Smooth muscle cell (in vitro differentiated cells): Measurements from ENCODE around the gene TMEM63A. TPM values are rescaled to one million over a fixed set of nuclear protein-coding genes. Genes with fewer than 3 reads are reported as not detected.

ENCODE experiments used
- DNase-seq: peaks from one replicate; lab custom pipeline; 2025; ENCODE audit not compliant: unreplicated experiment; lab: John Stamatoyannopoulos, UW
- H2AFZ ChIP-seq: fragments of 200-600 bp; sonication (generic); 2 replicates; pipeline ENCODE4 v1.6.0; 2016; ENCODE audit warnings: antibody characterized with exemption, low read depth, mild to moderate bottlenecking
- H3F3A ChIP-seq: fragments of 200-600 bp; sonication (generic); 2 replicates; pipeline ENCODE4 v1.6.0; 2017; ENCODE audit warnings: antibody characterized with exemption, low read depth
- H3K27ac ChIP-seq: fragments of 200-600 bp; sonication (generic); 2 replicates; pipeline ENCODE4 v1.5.1; 2016; ENCODE audit warnings: low read depth, mild to moderate bottlenecking
- H3K27me3 ChIP-seq: fragments of 200-600 bp; sonication (generic); 2 replicates; pipeline ENCODE4 v1.6.1; 2016; ENCODE audit warnings: low read depth, mild to moderate bottlenecking
- H3K36me3 ChIP-seq: fragments of 200-600 bp; sonication (generic); 2 replicates; pipeline ENCODE4 v1.5.1; 2016; ENCODE audit warnings: low read depth
- H3K4me1 ChIP-seq: fragments of 200-600 bp; sonication (generic); 2 replicates; pipeline ENCODE4 v1.5.1; 2016; ENCODE audit warnings: low read depth
- H3K4me2 ChIP-seq: fragments of 200-600 bp; sonication (generic); 2 replicates; pipeline ENCODE4 v1.6.0; 2016; ENCODE audit warnings: mild to moderate bottlenecking
- H3K4me3 ChIP-seq: fragments of 200-600 bp; sonication (generic); 2 replicates; pipeline ENCODE4 v1.5.1; 2016; ENCODE audit warnings: mild to moderate bottlenecking
- H3K79me2 ChIP-seq: fragments of 200-600 bp; sonication (generic); 2 replicates; pipeline ENCODE4 v1.6.0; 2016; ENCODE audit warnings: low read depth, mild to moderate bottlenecking
- H3K9ac ChIP-seq: fragments of 200-600 bp; sonication (generic); 2 replicates; pipeline ENCODE4 v1.6.0; 2016; ENCODE audit warnings: low read depth
- H3K9me3 ChIP-seq: fragments of 200-600 bp; sonication (generic); replicated peaks from 2 replicates; pipeline ENCODE4 v1.5.1; 2016; ENCODE audit warnings: low read depth
- H4K20me1 ChIP-seq: fragments of 200-600 bp; sonication (generic); 2 replicates; pipeline ENCODE4 v1.6.0; 2016; ENCODE audit warnings: low read depth
- WGBS: methylation state at CpG from one replicate; pipeline ENCODE4 v1.1.7; 2016; ENCODE audit warnings: low lambda C conversion rate; 5-methylcytosine and 5-hydroxymethylcytosine counted together
- polyA plus RNA-seq: library from polyadenylated mRNA; unstranded; fragments of >200 nt; fragmentation: Nextera tagmentation; extraction: Ambion mirVana; gene quantifications from 2 replicates; pipeline ENCODE4 v1.2.1, GENCODE V29; 2016
- total RNA-seq: library from RNA; depleted of rRNA; stranded (reverse); fragments of >200 nt; gene quantifications from 2 replicates; pipeline ENCODE4 v1.2.3, GENCODE V29; 2014
- TF ChIP-seq, protein P1 (sequence below): fragments of 200-600 bp; sonication (generic); IDR thresholded peaks from 2 replicates; pipeline ENCODE4 v1.5.1; 2017; ENCODE audit warnings: borderline replicate concordance, mild to moderate bottlenecking, antibody characterized with exemption; ENCODE audit not compliant: insufficient read depth, poor library complexity, severe bottlenecking

The TMEM63A gene
- total and polyA plus RNA-seq, 2 experiments from 2014 or later = 10.9 to 12.0 TPM

DNA sequence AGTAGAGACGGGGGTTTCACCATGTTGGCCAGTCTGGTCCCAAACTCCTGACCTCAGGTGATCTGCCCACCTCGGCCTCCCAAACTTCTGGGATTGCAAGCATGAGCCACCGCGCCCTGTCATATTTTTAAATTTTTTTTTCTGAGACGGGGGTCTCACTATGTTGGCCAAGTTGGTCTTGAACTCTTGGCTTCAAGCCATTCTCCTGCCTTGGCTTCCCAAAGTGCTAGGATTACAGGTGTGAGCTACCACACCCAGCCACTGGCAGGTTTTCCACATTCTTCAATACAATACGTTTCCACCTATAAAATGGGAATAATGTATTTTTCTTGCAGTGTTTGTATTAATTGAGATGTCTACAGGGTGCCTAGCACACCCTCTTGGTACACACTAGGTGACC is 10.1 kb upstream of the TMEM63A start:
- 94% methylated on average over 6 of the region's 6 CpGs for WGBS
- TF ChIP-seq, protein P1, sequence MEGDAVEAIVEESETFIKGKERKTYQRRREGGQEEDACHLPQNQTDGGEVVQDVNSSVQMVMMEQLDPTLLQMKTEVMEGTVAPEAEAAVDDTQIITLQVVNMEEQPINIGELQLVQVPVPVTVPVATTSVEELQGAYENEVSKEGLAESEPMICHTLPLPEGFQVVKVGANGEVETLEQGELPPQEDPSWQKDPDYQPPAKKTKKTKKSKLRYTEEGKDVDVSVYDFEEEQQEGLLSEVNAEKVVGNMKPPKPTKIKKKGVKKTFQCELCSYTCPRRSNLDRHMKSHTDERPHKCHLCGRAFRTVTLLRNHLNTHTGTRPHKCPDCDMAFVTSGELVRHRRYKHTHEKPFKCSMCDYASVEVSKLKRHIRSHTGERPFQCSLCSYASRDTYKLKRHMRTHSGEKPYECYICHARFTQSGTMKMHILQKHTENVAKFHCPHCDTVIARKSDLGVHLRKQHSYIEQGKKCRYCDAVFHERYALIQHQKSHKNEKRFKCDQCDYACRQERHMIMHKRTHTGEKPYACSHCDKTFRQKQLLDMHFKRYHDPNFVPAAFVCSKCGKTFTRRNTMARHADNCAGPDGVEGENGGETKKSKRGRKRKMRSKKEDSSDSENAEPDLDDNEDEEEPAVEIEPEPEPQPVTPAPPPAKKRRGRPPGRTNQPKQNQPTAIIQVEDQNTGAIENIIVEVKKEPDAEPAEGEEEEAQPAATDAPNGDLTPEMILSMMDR = no peak

DNA sequence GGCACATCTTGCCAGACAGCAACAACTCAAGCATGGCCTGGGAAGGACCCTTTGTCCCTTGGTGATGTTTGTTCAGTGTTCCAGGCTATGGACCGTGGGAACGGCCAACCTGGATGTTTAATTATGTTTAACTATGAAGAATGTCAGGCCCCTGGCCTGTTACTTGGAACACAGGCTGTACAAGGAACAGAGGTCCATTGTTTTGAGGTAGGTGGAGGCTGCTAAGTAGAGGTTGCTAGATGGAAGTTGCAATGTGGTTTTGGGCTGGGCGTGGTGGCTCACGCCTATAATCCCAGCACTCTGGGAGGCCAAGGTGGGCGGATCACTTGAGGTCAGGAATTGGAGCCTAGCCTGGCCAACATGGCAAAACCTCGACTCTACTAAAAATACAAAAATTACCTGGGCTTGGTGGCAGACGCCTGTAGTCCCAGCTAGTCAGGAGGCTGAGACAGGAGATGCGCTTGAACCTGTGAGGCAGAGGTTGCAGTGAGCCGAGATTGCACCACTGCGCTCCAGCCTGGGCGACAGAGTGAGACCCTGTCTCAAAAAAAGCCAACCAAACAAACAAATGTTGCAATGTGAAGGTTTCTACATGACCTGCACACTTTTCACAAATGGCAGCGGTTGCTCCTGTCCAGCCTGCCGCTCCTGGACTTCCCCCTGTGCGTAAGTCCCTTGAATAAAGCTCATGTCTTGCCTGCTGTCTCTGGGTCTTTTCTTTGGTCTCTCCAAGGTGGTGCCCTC is 9.2 kb upstream of the TMEM63A start:
- Histone ChIP-seq H3K27ac (no peak overlapping the region), H3K36me3 (no peaks in the 10 kb centered on the region), H3K4me2 (no peak overlapping the region), H3K27me3 (peaks cover 6% of the 10 kb centered on the region), H4K20me1 (no peaks in the 10 kb centered on the region), H3K4me1 (no peaks in the 10 kb centered on the region), H2AFZ (no peak overlapping the region), H3K9ac (no peak overlapping the region), H3F3A (no peaks in the 10 kb centered on the region), H3K9me3 (no peaks in the 10 kb centered on the region), H3K79me2 (no peaks in the 10 kb centered on the region), H3K4me3 (no peak overlapping the region)
- no peak for DNase-seq
- WGBS = 90% methylated on average over 14 of the region's 14 CpGs
- TF ChIP-seq, protein P1 = no peak

More for the DNA sequence above, 10.1 kb upstream of the TMEM63A start:
- DNase-seq = no peak
- H2AFZ ChIP-seq = no peak overlapping the region
- H3K36me3 ChIP-seq = no peaks in the 10 kb centered on the region
- H3K4me2 ChIP-seq = no peak overlapping the region
- H3K4me3 ChIP-seq = no peak overlapping the region
- no peaks in the 10 kb centered on the region for H3K9me3 ChIP-seq
- H3K79me2 ChIP-seq = no peaks in the 10 kb centered on the region
- H3K27ac ChIP-seq = no peak overlapping the region
- no peaks in the 10 kb centered on the region for H3K4me1 ChIP-seq
- H3F3A ChIP-seq = no peaks in the 10 kb centered on the region
- H3K27me3 ChIP-seq = no peaks in the 10 kb centered on the region
- no peak overlapping the region for H3K9ac ChIP-seq
- H4K20me1 ChIP-seq = no peaks in the 10 kb centered on the region

DNA sequence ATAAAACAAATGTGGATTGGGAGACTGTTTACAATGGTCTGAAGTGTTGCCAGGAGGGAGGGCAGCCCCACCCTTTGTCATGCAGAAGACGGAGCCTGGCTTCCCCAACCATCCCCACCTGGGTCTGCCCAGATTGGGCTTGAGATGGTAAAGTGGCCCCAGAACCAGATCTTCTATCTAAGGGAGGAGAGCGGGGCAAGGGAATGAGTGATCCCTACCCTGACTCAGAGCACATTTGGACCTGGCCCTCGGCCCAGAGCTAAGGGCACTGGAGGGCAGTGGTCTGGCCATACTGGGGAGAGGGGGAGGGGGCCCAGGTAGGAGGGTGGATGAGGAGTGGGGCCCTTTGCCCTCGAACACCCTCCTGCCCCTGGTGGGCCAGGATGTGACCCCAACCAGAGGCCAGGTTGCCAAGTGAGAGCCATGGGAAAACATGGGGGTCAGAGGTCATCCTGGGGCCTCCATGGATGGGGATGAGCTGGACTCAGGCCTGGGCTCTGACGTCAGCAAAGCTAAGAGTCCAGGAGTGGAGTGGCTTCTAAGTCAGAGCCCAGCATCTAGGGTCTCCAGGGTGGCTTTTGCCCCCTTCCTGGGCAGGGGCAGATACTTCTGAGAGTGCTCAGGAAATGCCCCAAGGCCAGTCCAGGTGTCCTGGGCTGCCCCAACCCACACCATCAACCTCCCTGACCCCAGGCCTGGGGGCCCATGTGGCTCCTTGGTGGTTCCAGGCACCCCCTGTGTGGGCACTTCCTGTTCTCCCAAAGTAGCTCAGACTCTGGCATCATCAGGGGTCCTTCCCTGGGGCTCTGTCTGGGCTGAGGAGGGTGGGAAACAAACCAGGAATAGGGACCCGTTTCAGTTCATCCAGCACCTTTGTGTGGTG is 8.4 kb upstream of the TMEM63A start:
- no peaks in the 10 kb centered on the region for H3K4me1 ChIP-seq
- H3K9ac ChIP-seq = no peak overlapping the region
- no peaks in the 10 kb centered on the region for H3K36me3 ChIP-seq
- peaks cover 6% of the 10 kb centered on the region for H3K27me3 ChIP-seq
- H3K27ac ChIP-seq = no peak overlapping the region
- no peak overlapping the region for H2AFZ ChIP-seq
- no peak overlapping the region for H3K4me3 ChIP-seq
- no peaks in the 10 kb centered on the region for H3K9me3 ChIP-seq
- H4K20me1 ChIP-seq = no peaks in the 10 kb centered on the region
- TF ChIP-seq, protein P1 = no peak
- H3K4me2 ChIP-seq = no peak overlapping the region
- WGBS = 78% methylated on average over 6 of the region's 6 CpGs
- H3F3A ChIP-seq = no peaks in the 10 kb centered on the region
- no peak for DNase-seq
- H3K79me2 ChIP-seq = no peaks in the 10 kb centered on the region
